Mucosa of stomach (tissue), 1 donor: ENCODE results near the gene GRK5.

Source experiments
- H3K27me3 ChIP-seq: one replicate; pipeline ENCODE4 v1.7.0; 2013; ENCODE audit warnings: mild to moderate bottlenecking, low read length; ENCODE audit not compliant: control insufficient read depth, insufficient read depth
- H3K36me3 ChIP-seq: one replicate; pipeline ENCODE4 v1.7.0; 2013; ENCODE audit warnings: low read length; ENCODE audit not compliant: control insufficient read depth, insufficient read depth
- H3K4me1 ChIP-seq: one replicate; pipeline ENCODE4 v1.7.0; 2013; ENCODE audit warnings: mild to moderate bottlenecking, low read length; ENCODE audit not compliant: control insufficient read depth, insufficient read depth
- H3K4me3 ChIP-seq: one replicate; pipeline ENCODE4 v1.7.0; 2013; ENCODE audit warnings: low read length
- H3K9ac ChIP-seq: one replicate; pipeline ENCODE4 v1.7.0; 2013; ENCODE audit warnings: mild to moderate bottlenecking, low read length, moderate library complexity
- H3K9me3 ChIP-seq: one replicate; pipeline ENCODE4 v1.7.0; 2013; ENCODE audit warnings: mild to moderate bottlenecking, low read length, moderate library complexity; ENCODE audit not compliant: control insufficient read depth
- donor health status: Pancreatic carcinoma.

The GRK5 gene

GRCh38 chr10:119384127-119384526 lies 176.8 kb downstream of the GRK5 start:
- Histone ChIP-seq H3K27me3 (no peaks in the 10 kb centered on the region), H3K9me3 (no peaks in the 10 kb centered on the region), H3K9ac (no peak overlapping the region), H3K4me1 (no peaks in the 10 kb centered on the region), H3K36me3 (peaks cover 6% of the 10 kb centered on the region), H3K4me3 (no peak overlapping the region)

- H3K9ac ChIP-seq: no peak overlapping the region
- no peaks in the 10 kb centered on the region for H3K4me1 ChIP-seq
- H3K9me3 ChIP-seq: no peaks in the 10 kb centered on the region
- no peaks in the 10 kb centered on the region for H3K27me3 ChIP-seq
- no peaks in the 10 kb centered on the region for H3K36me3 ChIP-seq
- H3K4me3 ChIP-seq: no peak overlapping the region
Observed at GRCh38 chr10:119386666-119387065, 179.3 kb downstream of the GRK5 start.

DNA sequence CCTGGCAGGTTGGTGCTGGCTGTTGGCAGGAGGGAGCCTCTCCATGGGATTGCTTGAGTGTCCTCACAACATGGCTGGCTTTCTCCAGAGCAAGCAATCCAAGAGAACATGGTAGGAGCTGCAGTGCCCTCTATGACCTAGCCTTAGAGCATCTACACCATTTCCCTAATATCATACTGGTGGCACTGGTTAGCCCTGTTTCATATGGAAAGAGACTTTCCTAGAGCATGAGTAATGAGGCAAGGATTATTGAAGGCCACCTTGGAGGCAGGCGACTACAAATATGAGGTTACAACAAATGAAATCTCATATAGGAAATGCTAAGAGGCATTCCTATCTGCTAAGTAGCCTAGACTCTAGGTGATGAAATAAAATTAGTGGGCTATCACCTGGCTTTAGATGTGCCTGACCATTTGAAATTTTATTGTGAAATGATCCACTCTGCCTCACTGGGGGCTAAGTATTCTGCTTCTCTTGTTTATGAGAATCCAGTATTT lies 181.5 kb downstream of the GRK5 start:
- H3K9ac ChIP-seq: no peak overlapping the region
- H3K36me3 ChIP-seq: no peaks in the 10 kb centered on the region
- no peak overlapping the region for H3K4me3 ChIP-seq
- H3K9me3 ChIP-seq: no peaks in the 10 kb centered on the region
- no peaks in the 10 kb centered on the region for H3K27me3 ChIP-seq
- no peaks in the 10 kb centered on the region for H3K4me1 ChIP-seq

- Histone ChIP-seq H3K9me3 (no peaks in the 10 kb centered on the region), H3K36me3 (no peaks in the 10 kb centered on the region), H3K9ac (no peak overlapping the region), H3K4me1 (peaks cover 16% of the 10 kb centered on the region), H3K27me3 (no peaks in the 10 kb centered on the region), H3K4me3 (no peak overlapping the region)
Observed at GRCh38 chr10:119391440-119392251, 184.3 kb downstream of the GRK5 start.

DNA sequence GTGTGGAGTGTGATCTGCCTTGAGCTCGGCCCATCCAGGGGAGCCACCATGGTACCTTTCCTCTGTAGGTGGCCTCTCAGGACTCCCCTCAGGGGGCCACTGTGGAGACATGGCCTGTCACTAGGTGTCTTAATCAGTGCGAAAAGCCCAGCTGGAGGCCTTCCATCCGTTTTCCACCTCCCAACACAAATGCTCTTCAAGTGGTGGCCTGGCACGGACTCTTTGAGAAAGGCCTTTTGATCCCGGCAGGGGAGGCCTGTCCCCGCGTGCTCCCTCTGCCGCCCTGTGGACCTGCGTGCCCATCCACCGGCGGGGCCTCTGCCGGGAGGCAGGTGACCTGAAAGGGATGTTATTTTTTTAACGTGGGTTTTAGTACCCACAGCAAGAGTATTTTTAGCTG lies 185.6 kb downstream of the GRK5 start:
- Histone ChIP-seq H3K4me1 (peaks cover 16% of the 10 kb centered on the region), H3K9ac (no peak overlapping the region), H3K4me3 (no peak overlapping the region), H3K36me3 (no peaks in the 10 kb centered on the region), H3K27me3 (no peaks in the 10 kb centered on the region), H3K9me3 (no peaks in the 10 kb centered on the region)

DNA sequence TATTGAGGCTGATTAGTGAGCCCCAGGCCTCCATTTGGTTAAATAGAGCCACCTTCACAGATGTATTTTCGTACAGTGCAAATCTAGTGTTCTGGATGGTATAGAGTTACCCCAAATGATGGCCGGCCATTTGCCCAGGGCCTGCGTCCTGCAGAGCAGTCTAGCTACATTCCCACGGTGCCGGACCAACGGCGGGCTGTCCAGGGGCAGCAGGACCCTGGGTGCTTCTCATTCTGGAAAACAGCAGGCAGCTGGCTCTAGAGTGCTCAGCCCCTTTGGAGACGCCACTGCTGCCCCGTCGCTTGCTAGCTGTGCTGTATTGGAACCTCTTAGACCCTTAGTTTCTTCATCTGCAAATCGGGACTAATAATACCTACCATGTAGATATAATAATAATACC lies 186.1 kb downstream of the GRK5 start:
- Histone ChIP-seq H3K36me3 (no peaks in the 10 kb centered on the region), H3K9ac (no peak overlapping the region), H3K9me3 (no peaks in the 10 kb centered on the region), H3K27me3 (no peaks in the 10 kb centered on the region), H3K4me1 (peaks cover 16% of the 10 kb centered on the region), H3K4me3 (no peak overlapping the region)

DNA sequence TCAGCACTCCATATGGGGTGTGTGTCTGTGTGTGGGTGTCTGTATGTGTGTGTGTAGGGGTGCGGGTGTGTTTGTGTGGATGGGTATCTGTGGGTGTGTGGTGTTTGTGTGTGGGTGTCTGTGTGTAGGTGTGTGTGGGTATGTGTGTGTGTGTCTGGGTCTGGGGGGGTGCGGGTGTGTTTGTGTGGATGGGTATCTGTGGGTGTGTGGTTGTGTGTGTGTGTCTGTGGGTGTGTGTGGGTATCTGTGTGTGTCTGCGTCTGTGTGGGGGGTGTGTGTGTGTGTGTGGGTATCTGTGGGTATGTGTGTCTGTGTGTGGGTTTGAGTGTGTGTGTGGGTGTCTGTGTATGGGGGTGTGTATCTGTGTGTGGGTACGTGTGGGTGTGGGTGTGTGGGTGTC lies 186.5 kb downstream of the GRK5 start:
- Histone ChIP-seq H3K9ac (no peak overlapping the region), H3K4me3 (no peak overlapping the region), H3K9me3 (no peaks in the 10 kb centered on the region), H3K27me3 (no peaks in the 10 kb centered on the region), H3K36me3 (no peaks in the 10 kb centered on the region), H3K4me1 (peaks cover 16% of the 10 kb centered on the region)

- peaks cover 6% of the 10 kb centered on the region for H3K36me3 ChIP-seq
Observed at GRCh38 chr10:119394657-119395279, 187.4 kb downstream of the GRK5 start.

GRCh38 chr10:119395280-119396007 lies 188.1 kb downstream of the GRK5 start:
- Histone ChIP-seq H3K4me1 (peaks cover 16% of the 10 kb centered on the region), H3K9ac (no peak overlapping the region), H3K4me3 (no peak overlapping the region), H3K27me3 (no peaks in the 10 kb centered on the region), H3K36me3 (peaks cover 11% of the 10 kb centered on the region), H3K9me3 (no peaks in the 10 kb centered on the region)

More at GRCh38 chr10:119394657-119395279, 187.4 kb downstream of the GRK5 start:
- no peaks in the 10 kb centered on the region for H3K27me3 ChIP-seq
- H3K9ac ChIP-seq: no peak overlapping the region
- no peak overlapping the region for H3K4me3 ChIP-seq
- peaks cover 16% of the 10 kb centered on the region for H3K4me1 ChIP-seq
- no peaks in the 10 kb centered on the region for H3K9me3 ChIP-seq

DNA sequence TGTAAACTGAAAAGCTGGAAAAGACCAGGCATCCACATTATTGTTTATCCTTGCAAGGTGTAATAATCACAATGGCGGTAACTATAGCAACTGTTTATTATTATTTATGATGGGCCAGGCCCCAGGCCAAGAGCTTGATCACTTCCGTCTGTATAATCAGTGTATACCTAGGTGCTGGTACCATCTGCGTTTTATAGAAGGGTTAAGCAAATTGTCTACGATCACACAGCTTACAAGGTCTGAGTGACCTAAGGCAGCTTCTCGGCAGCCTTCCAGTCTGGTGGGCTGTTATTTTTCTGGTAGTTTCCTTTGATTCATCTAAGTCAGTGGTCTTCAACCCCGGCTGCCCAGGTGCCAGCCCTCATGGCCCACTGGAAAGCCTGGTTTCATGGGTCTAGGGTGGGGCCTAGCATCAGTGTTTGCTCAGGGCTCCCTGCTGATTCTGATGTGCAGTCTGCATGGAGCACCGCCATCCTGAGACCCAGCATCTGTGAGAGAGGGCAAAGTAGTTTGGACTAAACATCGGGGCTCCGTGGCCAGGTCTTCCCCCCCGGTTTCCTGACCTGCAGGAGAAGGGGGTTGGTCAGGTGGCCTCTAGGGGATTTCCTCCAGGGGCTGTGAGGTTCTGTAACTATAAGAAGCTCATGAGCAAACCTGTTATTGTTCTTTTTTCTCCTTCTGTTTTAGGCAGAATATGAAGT lies 188.8 kb downstream of the GRK5 start:
- peaks cover 11% of the 10 kb centered on the region for H3K36me3 ChIP-seq
- no peaks in the 10 kb centered on the region for H3K9me3 ChIP-seq
- no peaks in the 10 kb centered on the region for H3K27me3 ChIP-seq
- H3K9ac ChIP-seq: no peak overlapping the region
- H3K4me3 ChIP-seq: no peak overlapping the region
- H3K4me1 ChIP-seq: peaks cover 16% of the 10 kb centered on the region

DNA sequence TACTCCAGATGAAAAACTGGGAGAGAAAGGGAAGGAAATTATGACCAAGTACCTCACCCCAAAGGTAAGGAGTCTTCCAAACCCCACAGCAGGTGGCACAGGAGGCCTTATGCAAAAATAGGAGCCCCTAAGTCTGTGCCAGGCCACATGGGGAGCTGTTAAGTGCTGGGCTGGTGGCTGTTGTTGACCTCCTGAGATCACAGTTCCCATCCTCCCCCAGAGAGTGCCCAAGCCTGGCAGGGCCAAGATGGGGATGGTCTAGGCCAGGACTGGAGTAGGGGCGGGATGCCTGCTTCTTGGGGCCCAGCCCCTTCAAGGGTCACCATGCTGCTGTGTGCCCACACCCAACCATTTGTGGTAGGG lies 189.3 kb downstream of the GRK5 start:
- no peaks in the 10 kb centered on the region for H3K9me3 ChIP-seq
- peaks cover 22% of the 10 kb centered on the region for H3K4me1 ChIP-seq
- H3K9ac ChIP-seq: no peak overlapping the region
- H3K4me3 ChIP-seq: no peak overlapping the region
- H3K27me3 ChIP-seq: no peaks in the 10 kb centered on the region
- H3K36me3 ChIP-seq: peaks cover 11% of the 10 kb centered on the region
